HCT116 (cell line): ENCODE results near the gene TBXAS1. TPM values are rescaled to one million over a fixed set of nuclear protein-coding genes. Genes with fewer than 3 reads are reported as not detected.

Experiments
- ATAC-seq: fragments of 200-7000 bp; cut with Tn5 transposase; 2 replicates; pipeline ENCODE4 v1.9.1; 2020; ENCODE audit warnings: mild to moderate bottlenecking, moderate library complexity
- BruUV-seq: library from RNA; stranded (reverse); fragments of 400-500 nt; replicated peaks from 2 replicates; lab custom pipeline; 2021; lab: Mats Ljungman, UMichigan
- CTCF ChIA-PET: fragments of 300-600 bp; sonication (Branson Sonifier 250); formaldehyde crosslinking; loops from one replicate; lab custom pipeline; 2021; ENCODE audit warnings: antibody characterized with exemption; lab: Charles Lee
- POLR2A ChIA-PET: fragments of 300-600, 350-600 bp; sonication (Branson Sonifier 250); formaldehyde crosslinking; loops from one replicate; lab custom pipeline; 2021; ENCODE audit warnings: antibody characterized with exemption; lab: Charles Lee
- RAD21 ChIA-PET, 2 experiments: fragments of 300-600 bp; sonication (Branson Sonifier 250); formaldehyde crosslinking; loops; one replicate each; lab custom pipeline; 2023; ENCODE audit warnings: low total read pairs in 2 of 2; ENCODE audit not compliant: uncharacterized antibody in 2 of 2, unreplicated experiment in 2 of 2, low non-redundant PET in 1 of 2; lab: Charles Lee
- DNase-seq: peaks from one replicate; pipeline ENCODE4 v3.0.0-alpha.2; 2010; ENCODE audit warnings: low read depth, low spot score
- H2AFZ ChIP-seq: fragments of 200-600 bp; shearing (Covaris generic), sonication (generic); 2 replicates; pipeline ENCODE4 v1.6.1; 2017; ENCODE audit warnings: low read depth, mixed run types, mixed read lengths, antibody characterized with exemption, low read length; ENCODE audit not compliant: poor library complexity, severe bottlenecking
- H3K27ac ChIP-seq: 2 replicates; pipeline ENCODE4 v1.5.1; 2012; ENCODE audit warnings: low read depth, low read length
- H3K27me3 ChIP-seq: fragments of 200-600 bp; sonication (generic); 2 replicates; pipeline ENCODE4 v1.6.1; 2016; ENCODE audit warnings: mixed run types, low read length, mixed read lengths; ENCODE audit not compliant: insufficient read depth
- H3K36me3 ChIP-seq, 2 experiments: fragments of 200-500 bp in 1 of 2; fragments of 200-600 bp in 1 of 2; sonication (Bioruptor generic) in 1 of 2; sonication (generic) in 1 of 2; 2 replicates each; pipeline versions ENCODE4 v1.5.1 to v1.6.1; 2014 to 2016; ENCODE audit warnings: low read length in 2 of 2, inconsistent platforms in 1 of 2, mixed read lengths in 1 of 2, mixed run types in 1 of 2; ENCODE audit not compliant: insufficient read depth in 2 of 2, control insufficient read depth in 1 of 2
- H3K4me1 ChIP-seq, 2 experiments: fragments of 200-600 bp in 1 of 2; sonication (generic) in 1 of 2; 2 replicates each; pipeline versions ENCODE4 v1.5.1 to v1.6.1; 2012 to 2017; ENCODE audit warnings: low read length in 2 of 2, inconsistent platforms in 1 of 2, mild to moderate bottlenecking in 1 of 2, mixed read lengths in 1 of 2, mixed run types in 1 of 2, moderate library complexity in 1 of 2; ENCODE audit not compliant: insufficient read depth in 2 of 2, control insufficient read depth in 1 of 2
- H3K4me2 ChIP-seq: fragments of 200-600 bp; sonication (generic); 2 replicates; pipeline ENCODE4 v1.6.1; 2017; ENCODE audit warnings: mixed run types, low read length, mixed read lengths
- H3K4me3 ChIP-seq, 2 experiments: fragments of 200-600 bp in 1 of 2; sonication (generic) in 1 of 2; replicated peaks in 1 of 2; 2 replicates each; pipeline ENCODE4 v1.5.1; 2011 to 2016; ENCODE audit warnings: low read length in 2 of 2, control low read depth in 1 of 2, low read depth in 1 of 2, mild to moderate bottlenecking in 1 of 2, mixed read lengths in 1 of 2, mixed run types in 1 of 2
- H3K79me2 ChIP-seq: fragments of 200-600 bp; sonication (generic); 2 replicates; pipeline ENCODE4 v1.6.1; 2017; ENCODE audit warnings: mild to moderate bottlenecking, mixed run types, low read length, moderate library complexity, mixed read lengths; ENCODE audit not compliant: insufficient read depth
- H3K9ac ChIP-seq: fragments of 200-600 bp; sonication (generic); 2 replicates; pipeline ENCODE4 v1.6.1; 2016; ENCODE audit warnings: low read length, mixed read lengths
- H3K9me2 ChIP-seq: fragments of 200-600 bp; sonication (generic), shearing (Covaris generic); 2 replicates; pipeline ENCODE4 v1.6.1; 2017; ENCODE audit warnings: mixed run types, mild to moderate bottlenecking, moderate library complexity; ENCODE audit not compliant: insufficient read depth
- H3K9me3 ChIP-seq, 2 experiments: fragments of 200-500 bp in 1 of 2; fragments of 200-600 bp in 1 of 2; sonication (Bioruptor generic) in 1 of 2; sonication (generic) in 1 of 2; 2 replicates each; pipeline ENCODE4 v1.6.1; 2014 to 2017; ENCODE audit warnings: low read length in 2 of 2, mixed read lengths in 2 of 2, inconsistent platforms in 1 of 2, low read depth in 1 of 2, mild to moderate bottlenecking in 1 of 2, mixed run types in 1 of 2, moderate library complexity in 1 of 2; ENCODE audit not compliant: control insufficient read depth in 1 of 2, insufficient read depth in 1 of 2
- H4K20me1 ChIP-seq: fragments of 200-600 bp; sonication (generic), shearing (Covaris generic); 2 replicates; pipeline ENCODE4 v1.6.1; 2017; ENCODE audit warnings: mixed run types, mild to moderate bottlenecking, moderate library complexity; ENCODE audit not compliant: insufficient read depth
- CBX3 ChIP-seq: IDR thresholded peaks from 2 replicates; pipeline ENCODE4 v1.6.1; 2012; ENCODE audit warnings: low read depth
- FOSL1 ChIP-seq: IDR thresholded peaks from 2 replicates; pipeline ENCODE4 v1.6.1; 2012; ENCODE audit warnings: low read depth
- JUND ChIP-seq: IDR thresholded peaks from 2 replicates; pipeline ENCODE4 v1.6.1; 2012
- SIN3A ChIP-seq: IDR thresholded peaks from 2 replicates; pipeline ENCODE4 v1.6.1; 2012; ENCODE audit warnings: low read depth
- TCF7L2 ChIP-seq: IDR thresholded peaks from 2 replicates; pipeline ENCODE4 v1.7.0; 2011; ENCODE audit warnings: borderline replicate concordance, inconsistent platforms; ENCODE audit not compliant: insufficient read depth, insufficient read length; ENCODE audit errors: extremely low read depth
- YY1 ChIP-seq: IDR thresholded peaks from 2 replicates; pipeline ENCODE4 v1.6.1; 2011; ENCODE audit warnings: low read length, low read depth, moderate library complexity, mild to moderate bottlenecking; ENCODE audit not compliant: insufficient replicate concordance; ENCODE audit errors: extremely low read depth
- ZNF274 ChIP-seq: fragments of 200-500 bp; sonication (Bioruptor generic); IDR thresholded peaks from 2 replicates; pipeline ENCODE4 v1.6.1; 2014; ENCODE audit warnings: mild to moderate bottlenecking, low read depth, low read length, inconsistent platforms
- intact Hi-C: fragments of 100-400 bp; cut with micrococcal nuclease; formaldehyde crosslinking; loops from 2 replicates; pipeline ENCODE4 v1.10.0; 2022
- total RNA-seq: library from RNA; stranded (reverse); gene quantifications from one replicate; pipeline ENCODE4 v1.2.1, GENCODE V29; 2021; ENCODE audit not compliant: unreplicated experiment
- TF ChIP-seq, protein P1 (sequence below): IDR thresholded peaks from 2 replicates; pipeline ENCODE4 v1.6.1; 2012
- TF ChIP-seq, protein P2 (sequence below): IDR thresholded peaks from 2 replicates; pipeline ENCODE4 v1.6.1; 2011; ENCODE audit warnings: mild to moderate bottlenecking, low read length, moderate library complexity; ENCODE audit not compliant: insufficient replicate concordance; ENCODE audit errors: extremely low read depth
- TF ChIP-seq, protein P3 (sequence below): IDR thresholded peaks from 2 replicates; pipeline ENCODE4 v1.6.1; 2012; ENCODE audit warnings: low read depth

TBXAS1 gene
- total RNA-seq, 1 experiment from 2014 or later = 1.4 TPM

DNA sequence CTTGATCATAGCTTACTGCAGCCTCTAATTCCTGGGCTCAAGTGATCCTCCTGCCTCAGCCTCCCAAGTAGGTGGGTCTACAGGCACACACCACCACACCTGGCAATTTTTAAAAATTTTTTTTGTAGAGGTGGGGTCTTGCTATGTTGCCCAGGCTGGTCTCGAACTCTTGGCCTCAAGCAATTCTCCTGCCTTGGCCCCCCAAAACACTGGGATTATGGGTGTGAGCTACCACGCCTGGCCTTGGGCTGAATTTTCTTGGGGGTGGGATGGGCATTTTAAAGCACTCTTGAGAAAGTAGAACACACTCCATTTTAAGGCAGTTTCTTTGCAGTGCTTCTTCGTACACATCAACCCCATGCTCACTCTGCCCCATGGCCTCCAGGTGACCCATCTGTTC, 28.7 kb downstream of the TBXAS1 start:
- RAD21 ChIA-PET = no interaction called here
- no peak overlapping the region for H3K4me3 ChIP-seq
- BruUV-seq = no TSS peak
- intact Hi-C loops = no loop called here
- no peak overlapping the region for H3K27ac ChIP-seq
- TF ChIP-seq YY1 (no peak), CBX3 (no peak)
- TF ChIP-seq, protein P1, sequence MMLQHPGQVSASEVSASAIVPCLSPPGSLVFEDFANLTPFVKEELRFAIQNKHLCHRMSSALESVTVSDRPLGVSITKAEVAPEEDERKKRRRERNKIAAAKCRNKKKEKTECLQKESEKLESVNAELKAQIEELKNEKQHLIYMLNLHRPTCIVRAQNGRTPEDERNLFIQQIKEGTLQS = no peak
- TF ChIP-seq, all 23 proteins: peak for 0
- Histone ChIP-seq H3K4me2 (no peak overlapping the region), H4K20me1 (no peaks in the 10 kb centered on the region), H3K79me2 (no peaks in the 10 kb centered on the region), H3K4me1 (no peaks in the 10 kb centered on the region), H3K9me3 (no peaks in the 10 kb centered on the region), H3K9ac (no peak overlapping the region), H3K9me2 (peaks cover 2% of the 10 kb centered on the region; the same call in 1 of the 2 replicates), H2AFZ (no peak overlapping the region), H3K27me3 (no peaks in the 10 kb centered on the region), H3K36me3 (no peaks in the 10 kb centered on the region)
- ChIA-PET CTCF (no interaction called here), POLR2A (no interaction called here)
- DNase-seq = no peak
- no peak for ATAC-seq

DNA sequence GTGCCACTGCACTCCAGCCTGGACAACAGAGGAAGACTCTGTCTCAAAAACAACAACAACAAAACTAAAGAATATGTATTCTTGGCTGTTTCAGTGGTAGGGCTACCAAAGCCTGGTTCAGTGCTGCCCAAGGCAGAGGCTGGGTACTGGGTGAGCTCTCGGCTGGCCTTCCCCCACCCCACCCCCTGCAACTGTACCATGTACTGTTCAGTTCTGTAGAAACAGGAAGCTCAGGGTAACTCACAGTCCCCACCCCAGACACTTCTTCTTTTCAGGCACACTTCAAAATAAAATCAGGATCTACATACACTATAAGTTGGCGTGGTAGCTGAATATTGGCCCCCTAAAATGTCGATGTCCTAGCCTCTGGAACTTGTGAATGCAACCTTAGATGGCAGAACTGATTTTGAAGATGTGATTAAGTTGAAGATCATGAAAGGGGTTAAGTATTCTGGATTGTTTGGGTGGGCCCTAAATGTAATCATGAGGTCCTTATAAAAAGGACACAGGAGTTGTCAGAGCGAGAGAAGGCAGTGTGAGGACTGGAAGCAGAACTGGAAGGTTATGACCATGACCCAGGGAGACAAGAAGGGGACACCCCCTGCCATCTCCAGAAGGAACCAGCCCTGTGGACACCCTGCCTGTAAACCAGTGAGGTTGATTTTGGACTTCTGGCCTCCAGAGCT, 31.2 kb downstream of the TBXAS1 start:
- Histone ChIP-seq H3K4me1 (no peaks in the 10 kb centered on the region), H3K27me3 (no peaks in the 10 kb centered on the region), H3K9ac (no peak overlapping the region), H3K4me3 (no peak overlapping the region), H3K36me3 (no peaks in the 10 kb centered on the region), H3K4me2 (no peak overlapping the region), H2AFZ (no peak overlapping the region), H4K20me1 (no peaks in the 10 kb centered on the region), H3K27ac (no peak overlapping the region), H3K9me3 (no peaks in the 10 kb centered on the region), H3K9me2 (peaks cover 3% of the 10 kb centered on the region; the same call in 1 of the 2 replicates), H3K79me2 (no peaks in the 10 kb centered on the region)
- CTCF ChIA-PET = no interaction called here
- POLR2A ChIA-PET = no interaction called here
- no TSS peak for BruUV-seq
- no peak for DNase-seq
- no peak for TF ChIP-seq JUND
- TF ChIP-seq, protein P2, sequence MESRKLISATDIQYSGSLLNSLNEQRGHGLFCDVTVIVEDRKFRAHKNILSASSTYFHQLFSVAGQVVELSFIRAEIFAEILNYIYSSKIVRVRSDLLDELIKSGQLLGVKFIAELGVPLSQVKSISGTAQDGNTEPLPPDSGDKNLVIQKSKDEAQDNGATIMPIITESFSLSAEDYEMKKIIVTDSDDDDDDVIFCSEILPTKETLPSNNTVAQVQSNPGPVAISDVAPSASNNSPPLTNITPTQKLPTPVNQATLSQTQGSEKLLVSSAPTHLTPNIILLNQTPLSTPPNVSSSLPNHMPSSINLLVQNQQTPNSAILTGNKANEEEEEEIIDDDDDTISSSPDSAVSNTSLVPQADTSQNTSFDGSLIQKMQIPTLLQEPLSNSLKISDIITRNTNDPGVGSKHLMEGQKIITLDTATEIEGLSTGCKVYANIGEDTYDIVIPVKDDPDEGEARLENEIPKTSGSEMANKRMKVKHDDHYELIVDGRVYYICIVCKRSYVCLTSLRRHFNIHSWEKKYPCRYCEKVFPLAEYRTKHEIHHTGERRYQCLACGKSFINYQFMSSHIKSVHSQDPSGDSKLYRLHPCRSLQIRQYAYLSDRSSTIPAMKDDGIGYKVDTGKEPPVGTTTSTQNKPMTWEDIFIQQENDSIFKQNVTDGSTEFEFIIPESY = no peak
- no peak for TF ChIP-seq TCF7L2
- TF ChIP-seq, protein P3, sequence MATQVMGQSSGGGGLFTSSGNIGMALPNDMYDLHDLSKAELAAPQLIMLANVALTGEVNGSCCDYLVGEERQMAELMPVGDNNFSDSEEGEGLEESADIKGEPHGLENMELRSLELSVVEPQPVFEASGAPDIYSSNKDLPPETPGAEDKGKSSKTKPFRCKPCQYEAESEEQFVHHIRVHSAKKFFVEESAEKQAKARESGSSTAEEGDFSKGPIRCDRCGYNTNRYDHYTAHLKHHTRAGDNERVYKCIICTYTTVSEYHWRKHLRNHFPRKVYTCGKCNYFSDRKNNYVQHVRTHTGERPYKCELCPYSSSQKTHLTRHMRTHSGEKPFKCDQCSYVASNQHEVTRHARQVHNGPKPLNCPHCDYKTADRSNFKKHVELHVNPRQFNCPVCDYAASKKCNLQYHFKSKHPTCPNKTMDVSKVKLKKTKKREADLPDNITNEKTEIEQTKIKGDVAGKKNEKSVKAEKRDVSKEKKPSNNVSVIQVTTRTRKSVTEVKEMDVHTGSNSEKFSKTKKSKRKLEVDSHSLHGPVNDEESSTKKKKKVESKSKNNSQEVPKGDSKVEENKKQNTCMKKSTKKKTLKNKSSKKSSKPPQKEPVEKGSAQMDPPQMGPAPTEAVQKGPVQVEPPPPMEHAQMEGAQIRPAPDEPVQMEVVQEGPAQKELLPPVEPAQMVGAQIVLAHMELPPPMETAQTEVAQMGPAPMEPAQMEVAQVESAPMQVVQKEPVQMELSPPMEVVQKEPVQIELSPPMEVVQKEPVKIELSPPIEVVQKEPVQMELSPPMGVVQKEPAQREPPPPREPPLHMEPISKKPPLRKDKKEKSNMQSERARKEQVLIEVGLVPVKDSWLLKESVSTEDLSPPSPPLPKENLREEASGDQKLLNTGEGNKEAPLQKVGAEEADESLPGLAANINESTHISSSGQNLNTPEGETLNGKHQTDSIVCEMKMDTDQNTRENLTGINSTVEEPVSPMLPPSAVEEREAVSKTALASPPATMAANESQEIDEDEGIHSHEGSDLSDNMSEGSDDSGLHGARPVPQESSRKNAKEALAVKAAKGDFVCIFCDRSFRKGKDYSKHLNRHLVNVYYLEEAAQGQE = no peak
- TF ChIP-seq FOSL1 = no peak
- no peak for TF ChIP-seq ZNF274
- no peak for TF ChIP-seq SIN3A
- TF ChIP-seq CBX3 = no peak
- TF ChIP-seq, protein P1 = no peak
- intact Hi-C loops = no loop called here
- RAD21 ChIA-PET = no interaction called here
- no peak for ATAC-seq
